ENCODE data around the gene GAMT.

- no peak for TF ChIP-seq EZH2 (IDR thresholded peaks at IDR 0.05; ENCODE audit: borderline replicate concordance, low read depth, low read length, severe bottlenecking)
- peak; percentile 95 for TF ChIP-seq CTCF (IDR thresholded peaks at IDR 0.05; ENCODE audit: borderline replicate concordance, extremely low read depth, low read length, poor library complexity, severe bottlenecking)
Measured at GRCh38 chr19:1445185-1445931, 44.0 kb upstream of the GAMT start.
